ENCODE measurements around the gene SLC66A2.

SLC66A2 gene

DNA sequence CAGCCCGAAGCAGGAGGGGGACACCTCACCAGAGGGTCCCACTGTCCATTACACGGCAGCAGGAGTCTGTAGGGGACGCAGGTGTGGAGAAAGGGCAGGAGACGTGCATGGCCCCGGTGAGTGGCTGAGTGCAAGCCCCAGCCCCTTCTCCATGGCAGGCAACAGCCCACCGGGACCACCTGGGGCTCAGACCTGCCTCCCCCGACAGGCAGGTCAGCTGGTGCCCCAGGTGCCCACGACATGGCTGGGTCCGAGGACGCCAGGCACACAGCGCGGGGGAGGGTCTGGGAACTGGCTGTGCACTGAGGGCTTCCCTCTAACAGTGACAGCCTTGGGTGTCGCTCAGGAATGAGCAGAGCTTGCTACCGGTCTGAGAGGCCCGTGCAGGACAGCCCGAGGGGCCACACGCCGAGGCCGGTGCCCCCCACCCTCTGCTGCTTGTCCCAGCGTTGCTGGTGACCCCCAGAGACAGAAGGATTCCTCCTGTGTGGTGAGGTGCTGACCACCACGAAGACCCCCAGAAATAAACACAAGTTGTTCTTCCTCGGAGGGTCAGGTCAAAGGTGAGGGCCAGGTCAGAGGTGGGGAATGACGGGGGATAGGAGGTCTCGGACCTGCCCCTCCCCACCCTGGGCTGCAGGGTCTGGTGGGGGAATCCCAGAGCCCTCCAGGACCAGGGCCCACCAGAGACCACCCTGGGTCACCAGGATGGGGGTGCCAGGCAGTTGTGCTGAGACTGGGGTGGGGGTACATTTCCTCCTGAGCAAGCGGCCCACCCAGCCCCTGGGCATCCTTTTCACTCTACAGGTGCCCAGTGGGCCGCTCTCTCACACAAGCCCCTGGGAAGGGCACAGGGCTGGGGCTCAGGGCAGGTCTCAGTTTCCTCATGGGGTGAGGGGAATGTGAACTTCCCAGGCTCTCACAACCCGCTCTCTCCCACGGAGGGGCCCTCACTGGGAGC, 50.6 kb downstream of the SLC66A2 start:
- no peak overlapping the region for H3K27ac Mint-ChIP-seq
- peaks cover 1% of the 10 kb centered on the region for H3K27me3 Mint-ChIP-seq
- H3K9me3 Mint-ChIP-seq, result peaks cover 53% of the 10 kb centered on the region
- H3K4me3 Mint-ChIP-seq, result no peak overlapping the region
- intact Hi-C loops (cut with micrococcal nuclease), result no loop called here
- no peaks in the 10 kb centered on the region for H3K4me1 Mint-ChIP-seq (ENCODE audit: low read depth)
- H3K36me3 Mint-ChIP-seq (ENCODE audit: low read depth), result peaks cover 71% of the 10 kb centered on the region

GRCh38 chr18:79899609-79900445, 51.6 kb downstream of the SLC66A2 start:
- Mint-ChIP-seq H3K27me3 (peaks cover 1% of the 10 kb centered on the region), H3K36me3 (ENCODE audit: low read depth) (peaks cover 60% of the 10 kb centered on the region), H3K4me3 (no peak overlapping the region), H3K27ac (no peak overlapping the region), H3K4me1 (ENCODE audit: low read depth) (no peaks in the 10 kb centered on the region), H3K9me3 (peaks cover 64% of the 10 kb centered on the region)
- intact Hi-C loops (cut with micrococcal nuclease), result no loop called here

DNA sequence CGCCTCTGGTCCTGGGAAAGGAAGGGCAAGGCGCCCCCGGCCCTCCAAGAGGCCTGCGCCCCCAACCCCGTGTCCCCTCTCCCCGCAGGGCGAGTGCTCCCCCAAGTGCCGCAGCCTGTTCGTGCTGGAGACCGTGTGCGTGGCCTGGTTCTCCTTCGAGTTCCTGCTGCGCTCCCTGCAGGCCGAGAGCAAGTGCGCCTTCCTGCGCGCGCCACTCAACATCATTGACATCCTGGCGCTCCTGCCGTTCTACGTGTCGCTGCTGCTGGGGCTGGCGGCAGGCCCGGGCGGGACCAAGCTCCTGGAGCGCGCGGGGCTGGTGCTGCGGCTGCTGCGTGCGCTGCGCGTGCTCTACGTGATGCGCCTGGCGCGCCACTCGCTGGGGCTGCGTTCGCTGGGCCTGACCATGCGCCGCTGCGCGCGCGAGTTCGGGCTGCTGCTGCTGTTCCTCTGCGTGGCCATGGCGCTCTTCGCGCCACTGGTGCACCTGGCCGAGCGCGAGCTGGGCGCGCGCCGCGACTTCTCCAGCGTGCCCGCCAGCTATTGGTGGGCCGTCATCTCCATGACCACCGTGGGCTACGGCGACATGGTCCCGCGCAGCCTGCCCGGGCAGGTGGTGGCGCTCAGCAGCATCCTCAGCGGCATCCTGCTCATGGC, 52.4 kb downstream of the SLC66A2 start:
- Mint-ChIP-seq H3K36me3 (ENCODE audit: low read depth) (peaks cover 53% of the 10 kb centered on the region), H3K4me1 (ENCODE audit: low read depth) (no peaks in the 10 kb centered on the region), H3K4me3 (no peak overlapping the region), H3K27me3 (peaks cover 1% of the 10 kb centered on the region), H3K9me3 (peaks cover 71% of the 10 kb centered on the region), H3K27ac (no peak overlapping the region)
- intact Hi-C loops (cut with micrococcal nuclease), result no loop called here

DNA sequence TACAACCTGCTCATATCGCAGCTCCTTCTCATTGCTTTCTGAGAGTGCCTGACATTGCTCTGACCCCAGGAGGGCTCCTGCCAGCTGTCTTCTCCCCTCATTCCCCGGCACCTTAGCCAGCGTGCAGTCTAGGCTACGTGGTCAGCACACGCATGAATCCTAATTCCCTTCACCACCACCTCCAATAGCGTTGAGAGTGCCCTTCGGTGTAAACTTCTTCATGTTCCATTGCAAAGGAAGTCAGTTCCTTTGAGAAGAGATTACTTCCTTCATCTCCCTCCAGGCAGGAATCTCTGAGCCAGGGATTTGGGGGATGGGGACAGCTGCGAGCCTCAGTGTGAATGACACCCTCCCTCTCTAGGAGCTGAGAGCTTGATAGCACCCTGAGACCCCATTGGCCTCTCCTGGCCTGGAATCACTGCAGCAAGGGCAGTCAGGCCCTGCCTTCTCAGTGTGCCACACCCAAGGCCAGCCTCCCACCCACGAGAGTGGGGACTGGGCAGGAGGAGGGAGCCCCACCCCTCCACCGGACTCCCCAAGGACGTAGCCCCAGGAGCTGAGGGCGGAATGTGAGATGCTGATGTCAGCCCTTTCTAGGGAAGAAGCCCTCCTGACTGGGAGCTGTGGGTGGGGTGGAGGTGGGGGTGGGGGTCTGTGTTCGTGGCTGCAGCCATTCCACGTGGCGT, 53.4 kb downstream of the SLC66A2 start:
- peaks cover 43% of the 10 kb centered on the region for H3K36me3 Mint-ChIP-seq (ENCODE audit: low read depth)
- H3K9me3 Mint-ChIP-seq, result peaks cover 81% of the 10 kb centered on the region
- peaks cover 1% of the 10 kb centered on the region for H3K27me3 Mint-ChIP-seq
- H3K4me3 Mint-ChIP-seq, result no peak overlapping the region
- no peak overlapping the region for H3K27ac Mint-ChIP-seq
- intact Hi-C loops (cut with micrococcal nuclease), result no loop called here
- H3K4me1 Mint-ChIP-seq (ENCODE audit: low read depth), result no peaks in the 10 kb centered on the region

DNA sequence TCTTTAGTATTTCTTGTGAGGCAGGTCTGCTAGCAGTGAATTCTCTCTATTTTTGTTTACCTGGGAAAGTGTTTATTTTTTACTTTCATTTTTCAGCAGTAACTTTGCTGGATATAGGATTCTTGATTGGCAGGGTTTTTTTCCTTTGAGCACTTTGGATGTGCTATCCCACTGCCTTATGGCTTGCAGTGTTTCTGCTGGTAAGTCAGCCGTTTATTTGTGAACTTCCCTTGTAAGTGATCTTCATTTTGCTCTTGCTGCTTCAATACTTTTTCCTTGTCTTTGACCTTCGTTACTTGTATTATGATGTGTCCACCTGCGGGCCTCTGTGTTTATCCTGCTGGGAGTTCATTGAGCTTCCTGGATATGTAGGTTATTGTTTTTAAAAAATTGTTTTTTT, 54.7 kb downstream of the SLC66A2 start:
- Mint-ChIP-seq H3K4me1 (ENCODE audit: low read depth) (no peaks in the 10 kb centered on the region), H3K27me3 (peaks cover 1% of the 10 kb centered on the region), H3K36me3 (ENCODE audit: low read depth) (peaks cover 29% of the 10 kb centered on the region), H3K4me3 (no peak overlapping the region), H3K9me3 (peaks cover 91% of the 10 kb centered on the region), H3K27ac (no peak overlapping the region)
- intact Hi-C loops (cut with micrococcal nuclease), result no loop called here

GRCh38 chr18:79890674-79891073, 60.8 kb downstream of the SLC66A2 start:
- Mint-ChIP-seq H3K4me1 (ENCODE audit: low read depth) (no peaks in the 10 kb centered on the region), H3K27ac (no peak overlapping the region), H3K9me3 (peaks cover 93% of the 10 kb centered on the region), H3K27me3 (no peaks in the 10 kb centered on the region), H3K36me3 (ENCODE audit: low read depth) (no peaks in the 10 kb centered on the region), H3K4me3 (no peak overlapping the region)
- intact Hi-C loops (cut with micrococcal nuclease), result no loop called here

GRCh38 chr18:79889569-79889968, 61.9 kb downstream of the SLC66A2 start:
- Mint-ChIP-seq H3K36me3 (ENCODE audit: low read depth) (no peaks in the 10 kb centered on the region), H3K9me3 (peaks cover 88% of the 10 kb centered on the region), H3K4me1 (ENCODE audit: low read depth) (no peaks in the 10 kb centered on the region), H3K27ac (no peak overlapping the region), H3K27me3 (no peaks in the 10 kb centered on the region), H3K4me3 (no peak overlapping the region)
- intact Hi-C loops (cut with micrococcal nuclease), result no loop called here

GRCh38 chr18:79888016-79888415, 63.4 kb downstream of the SLC66A2 start:
- intact Hi-C loops (cut with micrococcal nuclease), result no loop called here
- Mint-ChIP-seq H3K4me3 (no peak overlapping the region), H3K27me3 (no peaks in the 10 kb centered on the region), H3K4me1 (ENCODE audit: low read depth) (no peaks in the 10 kb centered on the region), H3K36me3 (ENCODE audit: low read depth) (no peaks in the 10 kb centered on the region), H3K27ac (no peak overlapping the region), H3K9me3 (peaks cover 72% of the 10 kb centered on the region)

DNA sequence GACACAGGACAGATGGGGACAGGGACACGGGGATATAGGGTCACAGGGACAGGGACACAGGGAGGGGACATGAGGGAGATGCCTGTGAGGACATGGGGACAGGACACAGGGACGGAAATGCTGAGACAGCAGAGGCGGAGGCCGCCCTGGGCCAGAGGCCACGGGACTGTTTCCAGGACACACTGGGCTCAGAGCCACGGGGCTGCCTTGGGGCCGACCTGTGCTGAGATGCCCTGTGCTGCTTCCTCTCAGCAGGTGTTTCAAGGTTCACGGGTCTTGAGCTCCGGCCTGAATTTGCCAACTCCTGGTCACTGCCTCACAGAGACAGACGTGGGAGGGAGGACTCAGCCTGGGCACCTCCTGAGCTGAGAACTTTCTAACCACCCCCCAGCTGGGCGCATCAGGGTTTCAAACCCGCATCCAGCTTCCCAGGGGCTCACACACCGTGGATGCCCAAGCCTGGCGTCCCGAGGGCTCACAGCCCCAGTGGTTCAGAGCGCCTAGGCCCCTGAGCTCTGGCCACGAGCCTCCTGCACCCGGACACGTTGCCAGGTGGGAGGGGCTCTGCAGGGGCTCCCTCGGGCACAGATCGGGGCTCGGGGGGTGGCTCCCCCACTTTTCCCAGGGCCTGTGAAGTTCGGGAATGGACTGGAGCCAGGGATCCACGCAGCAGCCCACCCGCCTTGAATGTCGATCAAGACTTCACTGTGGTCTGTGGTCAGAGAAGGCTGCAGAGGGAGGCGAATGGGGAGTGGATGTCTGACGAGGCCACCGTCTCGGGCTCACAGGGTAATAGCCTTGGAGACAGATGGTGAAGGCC, 64.1 kb downstream of the SLC66A2 start:
- H3K36me3 Mint-ChIP-seq (ENCODE audit: low read depth), result no peaks in the 10 kb centered on the region
- peaks cover 68% of the 10 kb centered on the region for H3K9me3 Mint-ChIP-seq
- no peak overlapping the region for H3K4me3 Mint-ChIP-seq
- no peak overlapping the region for H3K27ac Mint-ChIP-seq
- H3K4me1 Mint-ChIP-seq (ENCODE audit: low read depth), result no peaks in the 10 kb centered on the region
- intact Hi-C loops (cut with micrococcal nuclease), result no loop called here
- no peaks in the 10 kb centered on the region for H3K27me3 Mint-ChIP-seq

DNA sequence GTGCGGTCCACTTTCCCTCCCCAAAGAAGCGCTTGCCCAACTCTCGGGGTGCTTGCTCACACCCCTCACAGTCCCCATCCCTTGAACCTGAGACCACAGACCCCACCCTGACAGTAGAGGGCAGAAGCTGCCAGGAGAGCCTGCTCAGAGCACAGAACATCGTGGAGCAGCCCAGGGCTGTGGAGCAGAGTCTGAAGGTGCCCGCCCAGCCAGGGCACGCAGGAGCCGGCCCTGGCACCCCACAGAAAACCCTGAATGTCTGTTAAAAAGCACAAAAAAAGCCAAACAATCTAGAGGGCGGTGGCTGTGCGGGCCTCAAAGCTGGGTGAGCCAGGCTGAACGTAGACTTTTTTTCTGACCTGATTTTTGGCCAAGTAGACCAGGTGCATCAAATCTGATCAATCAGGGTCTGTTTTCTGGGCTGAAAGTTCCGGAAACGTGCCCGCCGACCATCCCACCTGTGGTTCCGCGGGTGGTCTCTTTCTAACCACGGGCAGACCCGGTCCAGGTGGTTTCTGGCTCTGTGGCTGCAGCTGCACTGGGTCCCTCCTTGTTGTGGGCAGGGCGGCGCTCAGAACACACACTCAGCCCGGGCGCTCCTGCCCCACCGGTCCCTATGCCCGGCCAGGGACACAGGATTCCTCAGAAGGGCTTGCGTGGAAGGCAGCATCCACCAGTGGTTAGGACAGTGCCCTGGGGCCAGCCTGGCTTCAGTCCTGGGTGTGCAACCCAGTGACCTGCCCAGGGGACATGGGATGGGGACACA, 66.3 kb downstream of the SLC66A2 start:
- no peak overlapping the region for H3K4me3 Mint-ChIP-seq
- H3K27ac Mint-ChIP-seq, result no peak overlapping the region
- H3K9me3 Mint-ChIP-seq, result peaks cover 57% of the 10 kb centered on the region
- no peaks in the 10 kb centered on the region for H3K36me3 Mint-ChIP-seq (ENCODE audit: low read depth)
- intact Hi-C loops (cut with micrococcal nuclease), result no loop called here
- no peaks in the 10 kb centered on the region for H3K27me3 Mint-ChIP-seq
- no peaks in the 10 kb centered on the region for H3K4me1 Mint-ChIP-seq (ENCODE audit: low read depth)

DNA sequence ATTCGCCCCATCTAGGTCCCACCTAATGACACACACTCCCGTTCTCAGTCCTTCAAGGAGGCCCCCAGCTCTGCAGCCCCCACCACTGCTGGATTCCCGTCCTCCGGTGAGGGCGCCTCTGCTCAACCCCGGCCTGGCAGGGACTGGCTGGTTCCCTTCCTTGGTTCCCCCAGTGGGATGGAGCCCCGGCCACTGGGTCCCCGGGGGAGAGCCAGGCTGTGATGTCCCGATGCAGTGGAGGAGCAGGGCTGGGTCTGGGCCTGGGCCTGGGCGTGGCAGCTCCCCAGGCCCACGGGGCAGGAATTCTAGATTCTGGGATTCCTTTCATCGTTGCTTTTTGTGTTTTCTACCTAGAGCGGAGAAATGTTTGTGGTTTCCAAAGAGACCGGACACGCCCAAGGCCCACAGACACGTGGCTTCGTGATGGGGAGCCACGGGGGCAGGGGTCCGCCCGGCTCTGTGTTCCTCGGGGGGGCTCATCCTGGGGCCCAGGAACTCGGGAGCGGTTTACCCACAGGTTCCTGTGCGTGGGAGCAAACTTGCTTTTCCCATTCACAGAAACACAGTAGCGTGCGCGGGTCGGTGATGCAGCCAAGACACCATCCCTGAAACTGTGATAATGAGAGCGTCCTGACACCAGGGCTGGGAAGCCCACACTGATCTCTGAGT, 67.0 kb downstream of the SLC66A2 start:
- no peaks in the 10 kb centered on the region for H3K4me1 Mint-ChIP-seq (ENCODE audit: low read depth)
- no peak overlapping the region for H3K27ac Mint-ChIP-seq
- no peaks in the 10 kb centered on the region for H3K27me3 Mint-ChIP-seq
- H3K36me3 Mint-ChIP-seq (ENCODE audit: low read depth), result no peaks in the 10 kb centered on the region
- H3K9me3 Mint-ChIP-seq, result peaks cover 56% of the 10 kb centered on the region
- H3K4me3 Mint-ChIP-seq, result no peak overlapping the region
- intact Hi-C loops (cut with micrococcal nuclease), result no loop called here
